GM11168 (cell line): ENCODE data around the gene NOS1.

ENCODE experiments used
- in situ Hi-C: fragments of 300-500 bp; cut with MboI; formaldehyde crosslinking; loops from one replicate; pipeline ENCODE4 v1.12.0; 2022; ENCODE audit warnings: low sequenced_read_pairs; ENCODE audit not compliant: unreplicated experiment

Gene NOS1

GRCh38 chr12:117282490-117282889 lies 78.9 kb downstream of the NOS1 start:
- in situ Hi-C loops, result no loop called here

GRCh38 chr12:117280019-117280680 lies 81.3 kb downstream of the NOS1 start:
- in situ Hi-C loops, result no loop called here

- in situ Hi-C loops, result no loop called here
Measured at GRCh38 chr12:117279606-117280005, 81.8 kb downstream of the NOS1 start.

- in situ Hi-C loops, result no loop called here
Measured at GRCh38 chr12:117277875-117278274, 83.6 kb downstream of the NOS1 start.

GRCh38 chr12:117273091-117273490 lies 88.3 kb downstream of the NOS1 start:
- in situ Hi-C loops, result no loop called here

GRCh38 chr12:117272690-117273089 lies 88.7 kb downstream of the NOS1 start:
- in situ Hi-C loops, result no loop called here

- in situ Hi-C loops, result no loop called here
Measured at GRCh38 chr12:117262749-117263148, 98.7 kb downstream of the NOS1 start.

- in situ Hi-C loops, result no loop called here
Measured at GRCh38 chr12:117261247-117261646, 100.2 kb downstream of the NOS1 start.

- in situ Hi-C loops, result no loop called here
Measured at GRCh38 chr12:117255386-117255785, 106.0 kb downstream of the NOS1 start.

- in situ Hi-C loops, result loop anchor here (25.0 kb wide), 1 partner anchor 344 kb away; no protein-coding TSS in a partner anchor
Measured at GRCh38 chr12:117243488-117243887, 117.9 kb downstream of the NOS1 start.

- in situ Hi-C loops, result loop anchor here (25.0 kb wide), 1 partner anchor 346 kb away; no protein-coding TSS in a partner anchor
Measured at GRCh38 chr12:117241697-117242096, 119.7 kb downstream of the NOS1 start.

GRCh38 chr12:117240081-117240755 lies 121.2 kb downstream of the NOS1 start:
- in situ Hi-C loops, result loop anchor here (25.0 kb wide), 1 partner anchor 347 kb away; no protein-coding TSS in a partner anchor

GRCh38 chr12:117236456-117237001 lies 124.9 kb downstream of the NOS1 start:
- in situ Hi-C loops, result loop anchor here (25.0 kb wide), 1 partner anchor 351 kb away; no protein-coding TSS in a partner anchor

- in situ Hi-C loops, result loop anchor here (25.0 kb wide), 1 partner anchor 352 kb away; no protein-coding TSS in a partner anchor
Measured at GRCh38 chr12:117235261-117235660, 126.2 kb downstream of the NOS1 start.

GRCh38 chr12:117234441-117234840 lies 127.0 kb downstream of the NOS1 start:
- in situ Hi-C loops, result loop anchor here (25.0 kb wide), 1 partner anchor 353 kb away; no protein-coding TSS in a partner anchor

GRCh38 chr12:117231750-117232149 lies 129.7 kb downstream of the NOS1 start:
- in situ Hi-C loops, result loop anchor here (25.0 kb wide), 1 partner anchor 356 kb away; no protein-coding TSS in a partner anchor

GRCh38 chr12:117228239-117228638 lies 133.2 kb downstream of the NOS1 start:
- in situ Hi-C loops, result loop anchor here (25.0 kb wide), 1 partner anchor 359 kb away; no protein-coding TSS in a partner anchor

- in situ Hi-C loops, result loop anchor here (25.0 kb wide), 1 partner anchor 360 kb away; no protein-coding TSS in a partner anchor
Measured at GRCh38 chr12:117227000-117227653, 134.3 kb downstream of the NOS1 start.

- in situ Hi-C loops, result loop anchor here (25.0 kb wide), 1 partner anchor 361 kb away; no protein-coding TSS in a partner anchor
Measured at GRCh38 chr12:117226505-117226904, 134.9 kb downstream of the NOS1 start.

- in situ Hi-C loops, result loop anchor here (25.0 kb wide), 1 partner anchor 362 kb away; no protein-coding TSS in a partner anchor
Measured at GRCh38 chr12:117225179-117225578, 136.2 kb downstream of the NOS1 start.
